Mammary epithelial cell (primary cell): ENCODE measurements around the gene LPP.

Experiments
- CTCF ChIP-seq, 2 donors: IDR thresholded peaks in 1 of 2; conservative IDR thresholded peaks in 1 of 2; 2 replicates each; pipeline ENCODE4 v1.5.1; 2011 to 2012; ENCODE audit warnings: inconsistent platforms in 2 of 2, low read length in 2 of 2, mild to moderate bottlenecking in 2 of 2, control low read depth in 1 of 2, low read depth in 1 of 2; ENCODE audit not compliant: insufficient read depth in 1 of 2; ENCODE audit errors: extremely low read depth in 1 of 2
- EZH2 ChIP-seq: IDR thresholded peaks from 2 replicates; pipeline ENCODE4 v1.6.1; 2012; ENCODE audit warnings: low read length, inconsistent platforms, borderline replicate concordance

GRCh38 chr3:188756241-188756640 is 602.3 kb downstream of the LPP start:
- TF ChIP-seq CTCF (conservative IDR thresholded peaks at IDR 0.05 in 1 of 2, IDR thresholded peaks at IDR 0.05 in 1 of 2; ENCODE audit: extremely low read depth in 1 of 2, insufficient read depth in 1 of 2, low read depth in 1 of 2, low read length in 2 of 2) (no peak), EZH2 (no peak)
